Measurements from ENCODE around the gene MRPS18A. TPM values are rescaled to one million over a fixed set of nuclear protein-coding genes. Genes with fewer than 3 reads are reported as not detected.

Gene MRPS18A
- total RNA-seq, 1 experiment from 2014 or later, result 102 TPM

DNA sequence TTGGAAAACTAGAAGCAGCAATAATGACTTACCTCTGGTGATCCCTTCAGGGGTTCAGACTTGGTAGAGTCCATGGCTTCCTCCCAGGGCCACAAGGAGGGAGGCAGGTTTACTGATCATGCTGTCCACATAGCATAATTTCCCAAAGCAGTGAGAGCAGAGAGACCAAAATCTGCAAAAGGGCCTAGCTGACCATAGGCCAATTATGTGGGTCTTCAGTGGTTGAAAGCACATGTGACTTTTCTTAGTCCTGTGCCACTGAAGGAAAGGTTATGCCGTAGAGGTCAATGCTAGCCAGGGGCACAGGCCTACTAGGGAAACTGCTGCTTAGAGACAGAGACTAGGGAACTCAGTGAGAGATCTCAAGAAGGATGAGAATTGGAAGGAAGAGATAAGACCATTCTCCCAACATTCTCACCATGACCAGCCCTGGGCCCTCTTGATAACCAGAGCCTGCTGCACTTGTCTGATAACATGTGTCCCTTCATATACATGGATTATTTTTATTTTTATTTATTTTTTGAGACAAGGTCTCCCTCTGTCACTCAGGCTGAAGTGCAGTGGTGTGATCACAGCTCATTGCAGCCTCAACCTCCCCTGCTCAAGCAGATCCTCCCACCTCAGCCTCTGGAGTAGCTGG lies 56.5 kb downstream of the MRPS18A start:
- Histone ChIP-seq H3K4me3 (ENCODE audit: insufficient read depth, low read depth, low read length) (no peak overlapping the region), H3K27me3 (ENCODE audit: control insufficient read depth, insufficient read depth, low read length) (no peaks in the 10 kb centered on the region), H3K36me3 (replicated peaks; ENCODE audit: control insufficient read depth, insufficient read depth, low read length) (peaks cover 6% of the 10 kb centered on the region; the same call in 1 of the 2 replicates)
- DNase-seq, result no peak

DNA sequence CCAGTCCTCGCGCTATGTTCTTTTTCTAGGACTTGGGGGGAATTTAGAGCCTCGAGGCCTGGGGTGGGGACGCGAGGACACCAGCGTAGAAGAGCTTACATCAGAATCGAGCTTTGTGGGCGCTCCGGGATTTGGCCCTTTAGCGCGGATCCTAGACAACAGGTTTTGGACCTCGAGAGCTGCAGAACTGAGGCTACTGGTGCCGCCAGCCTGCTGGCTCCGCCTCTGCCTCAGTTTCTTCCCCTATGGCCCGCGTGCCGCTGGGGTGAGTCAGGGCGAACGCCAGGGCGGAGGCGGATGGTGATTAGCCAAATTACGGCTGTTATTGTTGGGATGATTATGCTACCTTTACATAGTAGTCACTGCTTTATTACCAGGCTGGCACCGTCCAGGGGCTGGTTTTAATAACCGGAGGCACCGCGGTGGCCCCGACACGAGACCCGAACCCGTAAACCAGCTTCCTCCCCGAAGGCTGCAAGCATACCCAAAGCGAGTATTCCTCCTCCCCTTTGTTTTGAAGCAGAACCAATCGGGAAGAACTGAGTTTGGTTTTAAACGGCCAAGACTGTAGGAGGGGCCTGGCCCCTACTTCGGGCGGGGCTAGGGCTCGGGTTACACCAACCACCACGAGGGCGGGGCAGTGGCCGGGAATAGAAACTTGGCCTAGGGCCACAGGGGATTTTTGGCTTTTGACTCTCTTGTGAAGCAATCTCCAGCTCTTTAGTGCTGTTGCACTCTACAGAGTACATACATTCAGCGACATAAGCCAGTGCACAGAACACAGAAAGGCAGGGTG lies 57.9 kb downstream of the MRPS18A start:
- peaks cover 17% of the 10 kb centered on the region for H3K36me3 ChIP-seq (replicated peaks; ENCODE audit: control insufficient read depth, insufficient read depth, low read length)
- peak overlapping the region; percentile 70 for H3K4me3 ChIP-seq (ENCODE audit: insufficient read depth, low read depth, low read length)
- H3K27me3 ChIP-seq (ENCODE audit: control insufficient read depth, insufficient read depth, low read length), result no peaks in the 10 kb centered on the region
- DNase-seq, result peak; percentile 98

GRCh38 chr6:43629104-43629504 lies 58.5 kb downstream of the MRPS18A start, which contains the start of gene GTPBP2:
Gene GTPBP2, minus strand, starts transcription at chr6:43629264. Its CDS starts 102 bp downstream, at chr6:43629162.
- DNase-seq, result peak; percentile 99
- no peaks in the 10 kb centered on the region for H3K27me3 ChIP-seq (ENCODE audit: control insufficient read depth, insufficient read depth, low read length)
- H3K4me3 ChIP-seq (ENCODE audit: insufficient read depth, low read depth, low read length), result peak within 1 kb of the TSS; percentile 70
- peaks cover 23% of the 10 kb centered on the region for H3K36me3 ChIP-seq (replicated peaks; ENCODE audit: control insufficient read depth, insufficient read depth, low read length)

DNA sequence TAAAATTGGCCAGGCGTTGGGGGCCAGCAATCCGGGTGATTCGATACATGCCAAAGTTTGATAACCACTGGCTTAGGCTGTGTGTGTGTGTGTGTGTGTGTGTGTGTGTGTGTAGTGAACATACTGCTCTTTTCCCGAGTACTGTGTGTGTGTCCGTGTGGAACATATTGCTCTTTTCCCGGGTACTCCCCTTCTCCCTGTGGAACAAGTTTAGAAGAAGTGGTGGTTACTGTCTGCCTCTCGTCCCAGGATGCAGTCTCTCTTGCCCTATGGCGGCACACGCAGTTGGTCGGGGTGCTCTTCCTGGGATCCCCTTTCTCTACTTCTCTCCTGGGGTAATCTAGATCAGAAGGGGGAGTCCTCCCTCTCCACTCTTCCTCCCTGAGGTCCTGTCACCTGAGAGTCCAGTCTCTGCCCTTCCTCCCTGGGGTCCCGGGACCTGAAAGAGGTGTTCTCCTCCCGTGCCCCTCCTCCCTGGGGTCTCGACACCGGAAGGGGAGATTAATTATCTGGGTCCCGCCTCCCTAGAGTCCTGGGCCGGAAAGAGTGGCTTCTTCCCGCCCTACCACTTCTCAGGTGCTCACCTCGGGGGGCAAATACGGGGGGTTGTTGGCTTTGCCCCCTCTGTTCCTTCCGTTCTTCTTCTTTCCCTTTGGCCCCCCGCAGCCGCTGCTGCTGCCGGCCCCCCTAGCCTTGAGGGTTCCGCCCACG lies 59.0 kb downstream of the MRPS18A start:
- H3K36me3 ChIP-seq (replicated peaks; ENCODE audit: control insufficient read depth, insufficient read depth, low read length), result peaks cover 27% of the 10 kb centered on the region
- DNase-seq, result peak; percentile 89
- no peaks in the 10 kb centered on the region for H3K27me3 ChIP-seq (ENCODE audit: control insufficient read depth, insufficient read depth, low read length)
- peak overlapping the region; percentile 70 for H3K4me3 ChIP-seq (ENCODE audit: insufficient read depth, low read depth, low read length)

- Histone ChIP-seq H3K4me3 (ENCODE audit: insufficient read depth, low read depth, low read length) (no peak overlapping the region), H3K36me3 (replicated peaks; ENCODE audit: control insufficient read depth, insufficient read depth, low read length) (peaks cover 38% of the 10 kb centered on the region), H3K27me3 (ENCODE audit: control insufficient read depth, insufficient read depth, low read length) (no peaks in the 10 kb centered on the region)
- DNase-seq, result no peak
Observed at GRCh38 chr6:43627008-43627825, 60.4 kb downstream of the MRPS18A start.

DNA sequence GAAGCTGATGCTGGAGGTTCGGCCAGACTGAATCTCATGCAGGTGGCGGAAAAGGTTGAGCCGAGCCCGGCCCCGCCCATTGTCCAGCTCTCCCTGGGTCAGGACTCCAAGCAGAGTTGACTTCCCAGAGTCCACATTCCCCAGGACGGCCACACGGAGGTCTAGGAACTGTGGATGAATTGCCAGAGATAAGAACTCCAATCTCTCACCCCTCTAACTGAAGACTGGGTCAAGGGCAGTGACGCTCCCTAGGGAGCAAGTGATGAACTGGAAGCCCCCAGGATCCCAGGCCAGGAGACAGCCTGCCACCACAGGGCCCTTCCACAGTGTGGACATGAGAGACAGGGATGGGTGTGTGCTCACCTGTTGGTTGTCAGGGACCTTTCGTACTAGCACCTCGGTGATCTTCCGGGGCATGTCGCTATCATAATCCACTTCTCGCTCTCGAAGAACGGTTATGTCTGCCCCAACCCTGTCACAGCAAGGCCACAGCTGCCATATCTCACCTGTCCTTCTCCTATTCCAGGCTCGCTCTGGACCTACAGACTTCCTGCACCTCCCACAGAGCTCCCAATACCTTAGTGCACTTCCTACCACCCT lies 62.1 kb downstream of the MRPS18A start:
- Histone ChIP-seq H3K27me3 (ENCODE audit: control insufficient read depth, insufficient read depth, low read length) (no peaks in the 10 kb centered on the region), H3K36me3 (replicated peaks; ENCODE audit: control insufficient read depth, insufficient read depth, low read length) (peaks cover 52% of the 10 kb centered on the region), H3K4me3 (ENCODE audit: insufficient read depth, low read depth, low read length) (no peak overlapping the region)
- DNase-seq, result no peak

- H3K36me3 ChIP-seq (replicated peaks; ENCODE audit: control insufficient read depth, insufficient read depth, low read length), result peaks cover 54% of the 10 kb centered on the region
- no peaks in the 10 kb centered on the region for H3K27me3 ChIP-seq (ENCODE audit: control insufficient read depth, insufficient read depth, low read length)
- H3K4me3 ChIP-seq (ENCODE audit: insufficient read depth, low read depth, low read length), result no peak overlapping the region
- DNase-seq, result no peak
Observed at GRCh38 chr6:43624786-43625288, 62.8 kb downstream of the MRPS18A start.

- Histone ChIP-seq H3K4me3 (ENCODE audit: insufficient read depth, low read depth, low read length) (no peak overlapping the region), H3K27me3 (ENCODE audit: control insufficient read depth, insufficient read depth, low read length) (no peaks in the 10 kb centered on the region), H3K36me3 (replicated peaks; ENCODE audit: control insufficient read depth, insufficient read depth, low read length) (peaks cover 54% of the 10 kb centered on the region)
- no peak for DNase-seq
Observed at GRCh38 chr6:43623880-43624785, 63.5 kb downstream of the MRPS18A start.

- peaks cover 54% of the 10 kb centered on the region for H3K36me3 ChIP-seq (replicated peaks; ENCODE audit: control insufficient read depth, insufficient read depth, low read length)
- no peak overlapping the region for H3K4me3 ChIP-seq (ENCODE audit: insufficient read depth, low read depth, low read length)
- no peaks in the 10 kb centered on the region for H3K27me3 ChIP-seq (ENCODE audit: control insufficient read depth, insufficient read depth, low read length)
- DNase-seq, result no peak
Observed at GRCh38 chr6:43622541-43622940, 65.0 kb downstream of the MRPS18A start.

GRCh38 chr6:43621836-43622180 lies 65.8 kb downstream of the MRPS18A start:
- peaks cover 51% of the 10 kb centered on the region for H3K36me3 ChIP-seq (replicated peaks; ENCODE audit: control insufficient read depth, insufficient read depth, low read length)
- no peak overlapping the region for H3K4me3 ChIP-seq (ENCODE audit: insufficient read depth, low read depth, low read length)
- DNase-seq, result no peak
- no peaks in the 10 kb centered on the region for H3K27me3 ChIP-seq (ENCODE audit: control insufficient read depth, insufficient read depth, low read length)

All from H7 (cell line).